Heart left ventricle (tissue), 13 donors: ENCODE measurements around the gene PLEKHA4.

ENCODE experiments used
- POLR2A ChIP-seq, 2 donors: fragments of 450-650 bp; IDR thresholded peaks; one replicate each; pipeline ENCODE4 v1.6.1; 2017; ENCODE audit warnings: antibody characterized with exemption in 2 of 2, mild to moderate bottlenecking in 2 of 2, moderate library complexity in 2 of 2
- TF ChIP-seq, protein P1 (sequence below), 12 donors: fragments of 200-600 bp; sonication (generic) in 4 of 12; IDR thresholded peaks; one replicate each; pipeline versions ENCODE4 v1.5.0 to v1.8.0; 2018 to 2022; ENCODE audit warnings: antibody characterized with exemption in 12 of 12, mild to moderate bottlenecking in 5 of 12
- donor health status: ischemic (EF 13 %, LVEDD 7.1; RV severe dilation, severe dysfunction).
- donor health status: DM: no; HTN: yes; CAD: no.
- donor health status: DM: no; HTN: no; CAD: no.
- donor health status: ischemic (EF 25% LVEDD 6.9; RV normal size, moderate dysfunction).
- donor health status: ischemic (EF 25% LVEDD 5.7; RV mildly dilated, moderate dysfunction).
- donor health status: ischemic (EF 35%, LVEDD 5.7; RV mildly dilated, moderate dysfunction).
- donor health status: nonischemic (EF 11% LVEDD 7.7; RV severe dilation, severe dysfunction).
- donor health status: DM: yes; HTN: yes; CAD: no.
- donor health status: PGD.
- donor health status: ischemic (EF 29% LVEDD 5.4; RV normal size, mild dysfunction).
- donor health status: nonischemic (EF 23%, LVEDD 6.1; RV moderate dilation, normal function).

DNA sequence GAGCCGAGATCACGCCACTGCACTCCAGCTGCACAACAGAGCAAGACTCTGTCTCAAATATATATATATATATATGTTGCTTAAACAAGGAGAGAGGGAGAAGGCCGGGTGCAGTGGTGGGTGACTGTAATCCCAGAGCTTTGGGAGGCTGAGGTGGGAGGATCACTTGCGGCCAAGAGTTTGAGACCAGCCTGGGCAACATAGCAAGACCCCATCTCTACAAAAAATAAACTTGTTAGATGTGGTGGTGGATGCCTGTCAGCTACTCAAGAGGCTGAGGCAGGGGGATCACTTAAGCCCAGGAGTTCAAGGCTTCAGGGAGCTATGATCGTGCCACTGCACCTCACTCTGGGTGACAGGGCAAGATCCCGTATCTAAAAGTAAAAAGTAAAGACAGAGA lies 26.8 kb downstream of the PLEKHA4 start:
- TF ChIP-seq POLR2A (IDR thresholded peaks at IDR 0.05), result no peak
- TF ChIP-seq, protein P1, sequence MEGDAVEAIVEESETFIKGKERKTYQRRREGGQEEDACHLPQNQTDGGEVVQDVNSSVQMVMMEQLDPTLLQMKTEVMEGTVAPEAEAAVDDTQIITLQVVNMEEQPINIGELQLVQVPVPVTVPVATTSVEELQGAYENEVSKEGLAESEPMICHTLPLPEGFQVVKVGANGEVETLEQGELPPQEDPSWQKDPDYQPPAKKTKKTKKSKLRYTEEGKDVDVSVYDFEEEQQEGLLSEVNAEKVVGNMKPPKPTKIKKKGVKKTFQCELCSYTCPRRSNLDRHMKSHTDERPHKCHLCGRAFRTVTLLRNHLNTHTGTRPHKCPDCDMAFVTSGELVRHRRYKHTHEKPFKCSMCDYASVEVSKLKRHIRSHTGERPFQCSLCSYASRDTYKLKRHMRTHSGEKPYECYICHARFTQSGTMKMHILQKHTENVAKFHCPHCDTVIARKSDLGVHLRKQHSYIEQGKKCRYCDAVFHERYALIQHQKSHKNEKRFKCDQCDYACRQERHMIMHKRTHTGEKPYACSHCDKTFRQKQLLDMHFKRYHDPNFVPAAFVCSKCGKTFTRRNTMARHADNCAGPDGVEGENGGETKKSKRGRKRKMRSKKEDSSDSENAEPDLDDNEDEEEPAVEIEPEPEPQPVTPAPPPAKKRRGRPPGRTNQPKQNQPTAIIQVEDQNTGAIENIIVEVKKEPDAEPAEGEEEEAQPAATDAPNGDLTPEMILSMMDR (IDR thresholded peaks at IDR 0.05), result no peak
